Endothelial cell of umbilical vein (primary cell): ENCODE measurements around the gene POLR2C. TPM values are rescaled to one million over a fixed set of nuclear protein-coding genes. Genes with fewer than 3 reads are reported as not detected.

Experiments
- BruUV-seq: library from RNA; stranded (reverse); fragments of 400-500 nt; replicated peaks from 2 replicates; lab custom pipeline; 2021; lab: Mats Ljungman, UMichigan
- CTCF ChIA-PET: fragments of 300-600, 350-600 bp; sonication (Branson Sonifier 250); formaldehyde crosslinking; loops from one replicate; lab custom pipeline; 2021; ENCODE audit warnings: antibody characterized with exemption, inconsistent platforms; lab: Charles Lee
- POLR2A ChIA-PET: fragments of 300-600, 350-600 bp; sonication (Branson Sonifier 250); formaldehyde crosslinking; loops from one replicate; lab custom pipeline; 2021; ENCODE audit warnings: antibody characterized with exemption, inconsistent platforms; lab: Charles Lee
- DNase-seq: peaks from one replicate; pipeline ENCODE4 v3.0.0-alpha.2; 2011; ENCODE audit warnings: low read depth, low spot score
- FAIRE-seq: peaks from 2 replicates; lab custom pipeline; 2011; peaks lifted over from hg19 to GRCh38; lab: Jason Lieb, UNC
- H2AFZ ChIP-seq: 2 replicates; pipeline ENCODE4 v1.6.0; 2012; ENCODE audit warnings: low read depth, low read length, control low read depth, inconsistent platforms
- H3K27ac ChIP-seq: 2 replicates; pipeline ENCODE4 v1.5.1; 2011; ENCODE audit warnings: low read depth, mild to moderate bottlenecking, control low read depth, low read length, moderate library complexity; ENCODE audit not compliant: insufficient read depth
- H3K27me3 ChIP-seq, 2 experiments: 2 replicates each; pipeline versions ENCODE4 v1.6.0 to v1.6.1; 2011; ENCODE audit warnings: low read length in 2 of 2, mixed read lengths in 1 of 2; ENCODE audit not compliant: control insufficient read depth in 2 of 2, insufficient read depth in 2 of 2
- H3K36me3 ChIP-seq, 2 experiments: 2 replicates in 1 of 2; 3 replicates in 1 of 2; pipeline ENCODE4 v1.5.1; 2011; ENCODE audit warnings: low read length in 2 of 2, mild to moderate bottlenecking in 1 of 2, moderate library complexity in 1 of 2; ENCODE audit not compliant: control insufficient read depth in 2 of 2, insufficient read depth in 2 of 2; ENCODE audit errors: extremely low read depth in 1 of 2
- H3K4me1 ChIP-seq: 3 replicates; pipeline ENCODE4 v1.5.1; 2011; ENCODE audit warnings: mild to moderate bottlenecking, low read length; ENCODE audit not compliant: control insufficient read depth, insufficient read depth; ENCODE audit errors: extremely low read depth
- H3K4me2 ChIP-seq: 2 replicates; pipeline ENCODE4 v1.6.1; 2011; ENCODE audit warnings: low read length, control low read depth, mixed read lengths; ENCODE audit not compliant: insufficient read depth
- H3K4me3 ChIP-seq, 3 experiments: fragments of 200-600 bp in 1 of 3; sonication (generic), shearing (Covaris generic) in 1 of 3; replicated peaks in 1 of 3; 2 replicates each; pipeline ENCODE4 v1.5.1; 2011 to 2016; ENCODE audit warnings: control low read depth in 3 of 3, low read length in 3 of 3, mild to moderate bottlenecking in 2 of 3, inconsistent platforms in 1 of 3, low read depth in 1 of 3, moderate library complexity in 1 of 3; ENCODE audit not compliant: insufficient read depth in 1 of 3
- H3K79me2 ChIP-seq: 2 replicates; pipeline ENCODE4 v1.6.0; 2012; ENCODE audit warnings: low read length, inconsistent platforms; ENCODE audit not compliant: control insufficient read depth, insufficient read depth
- H3K9ac ChIP-seq: replicated peaks from 2 replicates; pipeline ENCODE3; 2011; ENCODE audit warnings: low read length, control low read depth; ENCODE audit not compliant: insufficient read depth; ENCODE audit errors: extremely low read depth
- H3K9me1 ChIP-seq: replicated peaks from 3 replicates; pipeline ENCODE4 v1.6.0; 2011; ENCODE audit warnings: mild to moderate bottlenecking, low read length; ENCODE audit not compliant: control insufficient read depth, insufficient read depth; ENCODE audit errors: extremely low read depth
- H3K9me3 ChIP-seq: replicated peaks from 2 replicates; pipeline ENCODE4 v1.5.1; 2012; ENCODE audit warnings: low read length, inconsistent platforms; ENCODE audit not compliant: control insufficient read depth, insufficient read depth
- H4K20me1 ChIP-seq: replicated peaks from 2 replicates; pipeline ENCODE3; 2011; ENCODE audit warnings: mild to moderate bottlenecking, low read length; ENCODE audit not compliant: control insufficient read depth, insufficient read depth; ENCODE audit errors: extremely low read depth
- CTCF ChIP-seq, 2 donors: IDR thresholded peaks; 1 replicate in 1 of 2; 2 replicates in 1 of 2; pipeline ENCODE4 v1.5.1; 2011; ENCODE audit warnings: low read length in 2 of 2, mild to moderate bottlenecking in 2 of 2, moderate library complexity in 2 of 2, control low read depth in 1 of 2, inconsistent platforms in 1 of 2, low read depth in 1 of 2; ENCODE audit not compliant: insufficient read depth in 1 of 2; ENCODE audit errors: extremely low read depth in 1 of 2
- EZH2 ChIP-seq: IDR thresholded peaks from 2 replicates; pipeline ENCODE4 v1.6.1; 2012; ENCODE audit warnings: borderline replicate concordance, low read depth, mild to moderate bottlenecking, moderate library complexity, low read length, inconsistent platforms; ENCODE audit not compliant: severe bottlenecking
- FOS ChIP-seq: IDR thresholded peaks from 2 replicates; pipeline ENCODE4 v1.6.1; 2011; ENCODE audit warnings: mild to moderate bottlenecking, low read length, moderate library complexity, borderline replicate concordance; ENCODE audit not compliant: insufficient read depth
- GATA2 ChIP-seq: IDR thresholded peaks from 2 replicates; pipeline ENCODE4 v1.7.0; 2011; ENCODE audit warnings: low read depth, mild to moderate bottlenecking, moderate library complexity, mixed read lengths, low read length; ENCODE audit not compliant: insufficient read length, insufficient read depth
- JUN ChIP-seq: IDR thresholded peaks from 2 replicates; pipeline ENCODE4 v1.6.1; 2011; ENCODE audit warnings: borderline replicate concordance, low read depth; ENCODE audit not compliant: insufficient read length, insufficient read depth
- MAX ChIP-seq: IDR thresholded peaks from 2 replicates; pipeline ENCODE4 v1.6.1; 2011; ENCODE audit not compliant: insufficient read depth, insufficient read length
- MYC ChIP-seq: IDR thresholded peaks from one replicate; pipeline ENCODE4 v1.6.1; 2011; ENCODE audit warnings: mild to moderate bottlenecking, low read depth, low read length
- POLR2A ChIP-seq: IDR thresholded peaks from 2 replicates; pipeline ENCODE4 v1.6.1; 2012; ENCODE audit warnings: low read depth, mild to moderate bottlenecking, control low read depth, low read length
- POLR2AphosphoS5 ChIP-seq: IDR thresholded peaks from 2 replicates; pipeline ENCODE4 v1.6.1; 2012; ENCODE audit warnings: low read depth, mild to moderate bottlenecking, control low read depth, low read length, moderate library complexity; ENCODE audit not compliant: insufficient read depth
- dilution Hi-C: fragments of 300-500 bp; cut with MboI; formaldehyde crosslinking; loops from one replicate; pipeline ENCODE4 v1.15.0; 2019; ENCODE audit warnings: low sequenced_read_pairs; ENCODE audit not compliant: extremely low pct_ligation_motif_present
- intact Hi-C: fragments of 100-400 bp; cut with micrococcal nuclease; formaldehyde crosslinking; loops from one replicate; pipeline ENCODE4 v1.10.0; 2022
- polyA plus RNA-seq, 4 experiments: library from polyadenylated mRNA; depleted of rRNA in 3 of 4; stranded (reverse) in 3 of 4; unstranded in 1 of 4; fragments of >200 nt; gene quantifications; 2 replicates each; pipeline versions ENCODE4 v1.2.1 to v1.2.3, GENCODE V29; 2011 to 2012; ENCODE audit warnings: missing spikeins in 1 of 4
- total RNA-seq: library from RNA; stranded (reverse); gene quantifications from 2 replicates; pipeline ENCODE4 v1.2.3, GENCODE V29; 2021

POLR2C gene
- total and polyA plus RNA-seq, 2 donors (not counting 3 experiments of a cell fraction or from before 2014, with no cell fraction given) = 65.2 to 129 TPM

- H3K79me2 ChIP-seq = peaks cover 15% of the 10 kb centered on the region
These were observed 18.9 kb downstream of the POLR2C start for GRCh38 chr16:57481421-57481820.

GRCh38 chr16:57482845-57483545 is 20.5 kb downstream of the POLR2C start:
- H3K4me3 ChIP-seq = no peak overlapping the region
- H2AFZ ChIP-seq = no peak overlapping the region
- H4K20me1 ChIP-seq = no peaks in the 10 kb centered on the region
- no peaks in the 10 kb centered on the region for H3K9me3 ChIP-seq
- peaks cover 13% of the 10 kb centered on the region for H3K79me2 ChIP-seq
- no peaks in the 10 kb centered on the region for H3K27me3 ChIP-seq
- DNase-seq = no peak
- intact Hi-C loops (no loop called here), dilution Hi-C loops (no loop called here)
- TF ChIP-seq EZH2 = no peak
- TF ChIP-seq GATA2 = no peak
- TF ChIP-seq POLR2AphosphoS5 = no peak
- TF ChIP-seq MAX = no peak
- TF ChIP-seq MYC = no peak
- TF ChIP-seq POLR2A = no peak
- TF ChIP-seq JUN = no peak
- TF ChIP-seq FOS = no peak
- no peak for TF ChIP-seq CTCF (IDR thresholded peaks at IDR 0.05; ENCODE audit: extremely low read depth in 1 of 2, insufficient read depth in 1 of 2, low read depth in 1 of 2, low read length in 2 of 2)
- ChIA-PET POLR2A (interaction anchor here (0.5 kb wide), 1 partner anchor 7 kb away, joined by 3 read pairs; no protein-coding TSS in a partner anchor), CTCF (interaction anchor here (0.9 to 1.6 kb wide), 4 partner anchors 12 to 37 kb away, joined by 3 to 6 read pairs (median 4); partner anchors contain the start of gene POLR2C)
- peaks cover 21% of the 10 kb centered on the region for H3K4me1 ChIP-seq
- no peak overlapping the region for H3K9ac ChIP-seq
- no peaks in the 10 kb centered on the region for H3K36me3 ChIP-seq
- no peaks in the 10 kb centered on the region for H3K9me1 ChIP-seq
- H3K4me2 ChIP-seq = no peak overlapping the region
- no TSS peak for BruUV-seq
- H3K27ac ChIP-seq = no peak overlapping the region
- no peak for FAIRE-seq

More at GRCh38 chr16:57481421-57481820, 18.9 kb downstream of the POLR2C start:
- no peaks in the 10 kb centered on the region for H3K9me1 ChIP-seq
- no peaks in the 10 kb centered on the region for H3K27me3 ChIP-seq
- H4K20me1 ChIP-seq = no peaks in the 10 kb centered on the region
- BruUV-seq = no TSS peak
- no peak overlapping the region for H3K4me3 ChIP-seq
- H3K4me2 ChIP-seq = no peak overlapping the region
- no peak overlapping the region for H3K9ac ChIP-seq
- H2AFZ ChIP-seq = no peak overlapping the region
- no peaks in the 10 kb centered on the region for H3K9me3 ChIP-seq
- ChIA-PET POLR2A (no interaction called here), CTCF (interaction anchor here (1.4 kb wide), 1 partner anchor 38 kb away, joined by 8 read pairs; no protein-coding TSS in a partner anchor)
- no peak for DNase-seq
- H3K4me1 ChIP-seq = peaks cover 25% of the 10 kb centered on the region
- H3K36me3 ChIP-seq = no peaks in the 10 kb centered on the region
- dilution Hi-C loops = no loop called here
- no peak for FAIRE-seq
- no peak overlapping the region for H3K27ac ChIP-seq
- intact Hi-C loops = no loop called here
- TF ChIP-seq JUN = no peak
